Measurements from ENCODE around the gene SORCS2. TPM values are rescaled to one million over a fixed set of nuclear protein-coding genes. Genes with fewer than 3 reads are reported as not detected.

Gene SORCS2
- total RNA-seq, 1 experiment from 2014 or later: 0.15 TPM

- DNase-seq (ENCODE audit: low read depth, low spot score) (no peak), ATAC-seq (no peak)
- in situ Hi-C loops (cut with HindIII; ENCODE audit: low pct_unique_long_range_greater_than_20kb, low sequenced_read_pairs): no loop called here
- intact Hi-C loops (cut with micrococcal nuclease; ENCODE audit: unreplicated experiment): no loop called here
- no peak overlapping the region for H3K27ac ChIP-seq (ENCODE audit: low read length)
- H3K9me3 ChIP-seq (ENCODE audit: control insufficient read depth, insufficient read depth, low read depth, low read length): no peaks in the 10 kb centered on the region
- TF ChIP-seq CTCF (IDR thresholded peaks at IDR 0.05): no peak
- no peak for TF ChIP-seq SIN3A (IDR thresholded peaks at IDR 0.05; ENCODE audit: borderline replicate concordance, insufficient read depth, low read depth, low read length)
- no peak for TF ChIP-seq REST (IDR thresholded peaks at IDR 0.05; ENCODE audit: insufficient read depth in 1 of 2, low read depth in 2 of 2, low read length in 1 of 2)
- TF ChIP-seq TCF7L2 (IDR thresholded peaks at IDR 0.05; ENCODE audit: low read depth, low read length): no peak
- TF ChIP-seq POLR2AphosphoS5 (IDR thresholded peaks at IDR 0.05; ENCODE audit: low read depth, low read length): no peak
- ChIA-PET CTCF (no interaction called here), POLR2A (no interaction called here)
- H3K4me1 ChIP-seq (ENCODE audit: control insufficient read depth, insufficient read depth, low read length): peaks cover 7% of the 10 kb centered on the region
- no TSS peak for BruUV-seq (replicated peaks)
- H3K36me3 ChIP-seq (ENCODE audit: control insufficient read depth, insufficient read depth, low read length): no peaks in the 10 kb centered on the region
- no peak overlapping the region for H3K4me3 ChIP-seq (ENCODE audit: low read depth in 2 of 2, low read length in 2 of 2)
- H3K27me3 ChIP-seq (ENCODE audit: control insufficient read depth, insufficient read depth, low read length): no peaks in the 10 kb centered on the region
These were observed 18.5 kb downstream of the SORCS2 start for GRCh38 chr4:7210824-7211223.

- intact Hi-C loops (cut with micrococcal nuclease; ENCODE audit: unreplicated experiment) (no loop called here), in situ Hi-C loops (cut with HindIII; ENCODE audit: low pct_unique_long_range_greater_than_20kb, low sequenced_read_pairs) (no loop called here)
- no peak for TF ChIP-seq POLR2AphosphoS5 (IDR thresholded peaks at IDR 0.05; ENCODE audit: low read depth, low read length)
- no peak for TF ChIP-seq SIN3A (IDR thresholded peaks at IDR 0.05; ENCODE audit: borderline replicate concordance, insufficient read depth, low read depth, low read length)
- TF ChIP-seq TCF7L2 (IDR thresholded peaks at IDR 0.05; ENCODE audit: low read depth, low read length): no peak
- TF ChIP-seq CTCF (IDR thresholded peaks at IDR 0.05): no peak
- no peak for TF ChIP-seq REST (IDR thresholded peaks at IDR 0.05; ENCODE audit: insufficient read depth in 1 of 2, low read depth in 2 of 2, low read length in 1 of 2)
- POLR2A ChIA-PET: no interaction called here
- no peaks in the 10 kb centered on the region for H3K36me3 ChIP-seq (ENCODE audit: control insufficient read depth, insufficient read depth, low read length)
- H3K4me1 ChIP-seq (ENCODE audit: control insufficient read depth, insufficient read depth, low read length): peaks cover 2% of the 10 kb centered on the region; the same call in 1 of the 2 replicates
- no peak overlapping the region for H3K4me3 ChIP-seq (ENCODE audit: low read depth in 2 of 2, low read length in 2 of 2)
- DNase-seq (ENCODE audit: low read depth, low spot score) (no peak), ATAC-seq (no peak)
- no TSS peak for BruUV-seq (replicated peaks)
- no peaks in the 10 kb centered on the region for H3K9me3 ChIP-seq (ENCODE audit: control insufficient read depth, insufficient read depth, low read depth, low read length)
- H3K27me3 ChIP-seq (ENCODE audit: control insufficient read depth, insufficient read depth, low read length): no peaks in the 10 kb centered on the region
- H3K27ac ChIP-seq (ENCODE audit: low read length): no peak overlapping the region
- CTCF ChIA-PET: interaction anchor here (0.7 kb wide), 1 partner anchor 307 kb away, joined by 3 read pairs; no protein-coding TSS in a partner anchor
These were observed 19.9 kb downstream of the SORCS2 start for GRCh38 chr4:7212101-7212674.

All from Panc1 (cell line).